HEK293 (cell line): Measurements from ENCODE around the gene CLDN24.

Experiments
- CTCF ChIA-PET: fragments of 350-600 bp; formaldehyde crosslinking; extraction: SDS; loops from one replicate; lab custom pipeline; 2021; ENCODE audit warnings: antibody characterized with exemption; lab: Yijun Ruan, JAX
- POLR2A ChIA-PET: fragments of 300-600 bp; formaldehyde crosslinking; extraction: SDS; loops from one replicate; lab custom pipeline; 2020; ENCODE audit warnings: antibody characterized with exemption, inconsistent platforms; lab: Yijun Ruan, JAX
- H3K27ac ChIP-seq: fragments of 200-500 bp; sonication (Bioruptor generic); 2 replicates; pipeline ENCODE4 v1.5.1; 2014; ENCODE audit warnings: low read depth, low read length, control low read depth, inconsistent platforms; ENCODE audit errors: extremely low read depth
- H3K36me3 ChIP-seq, 2 experiments: fragments of 200-500 bp in 1 of 2; sonication (Bioruptor generic) in 1 of 2; 1 replicate in 1 of 2; 2 replicates in 1 of 2; pipeline ENCODE4 v1.5.1; 2014 to 2017; ENCODE audit warnings: inconsistent platforms in 2 of 2, low read length in 2 of 2; ENCODE audit not compliant: control insufficient read depth in 2 of 2, insufficient read depth in 1 of 2
- H3K4me1 ChIP-seq: fragments of 200-500 bp; sonication (Bioruptor generic); 2 replicates; pipeline ENCODE4 v1.5.1; 2014; ENCODE audit warnings: mild to moderate bottlenecking, low read length, inconsistent platforms; ENCODE audit not compliant: control insufficient read depth, insufficient read depth
- H3K4me3 ChIP-seq: 2 replicates; pipeline ENCODE4 v1.5.1; 2011; ENCODE audit warnings: low read depth, mild to moderate bottlenecking, control low read depth, low read length, moderate library complexity
- H3K9me3 ChIP-seq: fragments of 200-500 bp; sonication (Bioruptor generic); 2 replicates; pipeline ENCODE4 v1.5.1; 2014; ENCODE audit warnings: low read depth, low read length, inconsistent platforms; ENCODE audit not compliant: control insufficient read depth, insufficient read depth
- GLI4 ChIP-seq: fragments of 450-650 bp; formaldehyde crosslinking; IDR thresholded peaks from 2 replicates; pipeline ENCODE4 v1.5.1; 2016; ENCODE audit warnings: missing biosample characterization, missing genetic modification characterization
- SCRT1 ChIP-seq: fragments of 450-650 bp; formaldehyde crosslinking; IDR thresholded peaks from 2 replicates; pipeline ENCODE4 v1.5.1; 2016; ENCODE audit warnings: missing biosample characterization, missing genetic modification characterization, borderline replicate concordance
- SCRT2 ChIP-seq: fragments of 450-650 bp; formaldehyde crosslinking; IDR thresholded peaks from 2 replicates; pipeline ENCODE4 v1.5.1; 2016; ENCODE audit warnings: missing biosample characterization, missing genetic modification characterization
- ZFP69B ChIP-seq: fragments of 450-650 bp; formaldehyde crosslinking; IDR thresholded peaks from 2 replicates; pipeline ENCODE4 v1.5.1; 2016; ENCODE audit warnings: missing biosample characterization, missing genetic modification characterization
- ZNF114 ChIP-seq: fragments of 450-650 bp; formaldehyde crosslinking; IDR thresholded peaks from 2 replicates; pipeline ENCODE4 v1.5.0; 2017; ENCODE audit warnings: missing biosample characterization, missing genetic modification characterization
- ZNF133 ChIP-seq: fragments of 450-650 bp; formaldehyde crosslinking; IDR thresholded peaks from 2 replicates; pipeline ENCODE4 v1.5.1; 2016; ENCODE audit warnings: missing biosample characterization, missing genetic modification characterization
- ZNF155 ChIP-seq: fragments of 450-650 bp; formaldehyde crosslinking; IDR thresholded peaks from 2 replicates; pipeline ENCODE4 v1.5.1; 2016; ENCODE audit warnings: missing biosample characterization, missing genetic modification characterization
- ZNF157 ChIP-seq: fragments of 450-650 bp; formaldehyde crosslinking; IDR thresholded peaks from 2 replicates; pipeline ENCODE4 v1.5.1; 2016; ENCODE audit warnings: missing biosample characterization, missing genetic modification characterization
- ZNF19 ChIP-seq: fragments of 450-650 bp; formaldehyde crosslinking; IDR thresholded peaks from 2 replicates; pipeline ENCODE4; 2016; ENCODE audit warnings: missing biosample characterization, missing genetic modification characterization, low read depth
- ZNF324 ChIP-seq: fragments of 450-650 bp; formaldehyde crosslinking; IDR thresholded peaks from 2 replicates; pipeline ENCODE4 v1.5.1; 2016; ENCODE audit warnings: missing biosample characterization, missing genetic modification characterization
- ZNF335 ChIP-seq: fragments of 450-650 bp; formaldehyde crosslinking; conservative IDR thresholded peaks from 2 replicates; pipeline ENCODE4 v1.5.1; 2016; ENCODE audit warnings: missing biosample characterization, missing genetic modification characterization
- ZNF366 ChIP-seq: fragments of 450-650 bp; formaldehyde crosslinking; conservative IDR thresholded peaks from 2 replicates; pipeline ENCODE4 v1.5.1; 2016; ENCODE audit warnings: missing biosample characterization, missing genetic modification characterization
- ZNF629 ChIP-seq: fragments of 450-650 bp; formaldehyde crosslinking; IDR thresholded peaks from 2 replicates; pipeline ENCODE4 v1.5.1; 2017; ENCODE audit warnings: missing biosample characterization, missing genetic modification characterization
- ZNF692 ChIP-seq: fragments of 450-650 bp; formaldehyde crosslinking; IDR thresholded peaks from 2 replicates; pipeline ENCODE4 v1.5.1; 2016; ENCODE audit warnings: missing biosample characterization, missing genetic modification characterization
- TF ChIP-seq, protein P1 (sequence below): fragments of 450-650 bp; IDR thresholded peaks from 2 replicates; pipeline ENCODE4 v1.5.1; 2018; ENCODE audit warnings: missing biosample characterization, mild to moderate bottlenecking, missing genetic modification characterization
- TF ChIP-seq, protein P2 (sequence below): fragments of 450-650 bp; formaldehyde crosslinking; IDR thresholded peaks from 2 replicates; pipeline ENCODE4 v1.5.1; 2017; ENCODE audit warnings: missing biosample characterization, mild to moderate bottlenecking, missing genetic modification characterization, moderate library complexity

Gene CLDN24

GRCh38 chr4:183353557-183353956 lies 31.3 kb upstream of the CLDN24 start:
- H3K4me1 ChIP-seq = 0 out of 2 replicates have a peak, but pooled peaks cover 4% of the 10 kb centered on the region
- TF ChIP-seq GLI4 (tag by site-specific recombination) (no peak), ZNF155 (tag by site-specific recombination) (no peak), ZNF133 (tag by site-specific recombination) (no peak)
- TF ChIP-seq, protein P1, sequence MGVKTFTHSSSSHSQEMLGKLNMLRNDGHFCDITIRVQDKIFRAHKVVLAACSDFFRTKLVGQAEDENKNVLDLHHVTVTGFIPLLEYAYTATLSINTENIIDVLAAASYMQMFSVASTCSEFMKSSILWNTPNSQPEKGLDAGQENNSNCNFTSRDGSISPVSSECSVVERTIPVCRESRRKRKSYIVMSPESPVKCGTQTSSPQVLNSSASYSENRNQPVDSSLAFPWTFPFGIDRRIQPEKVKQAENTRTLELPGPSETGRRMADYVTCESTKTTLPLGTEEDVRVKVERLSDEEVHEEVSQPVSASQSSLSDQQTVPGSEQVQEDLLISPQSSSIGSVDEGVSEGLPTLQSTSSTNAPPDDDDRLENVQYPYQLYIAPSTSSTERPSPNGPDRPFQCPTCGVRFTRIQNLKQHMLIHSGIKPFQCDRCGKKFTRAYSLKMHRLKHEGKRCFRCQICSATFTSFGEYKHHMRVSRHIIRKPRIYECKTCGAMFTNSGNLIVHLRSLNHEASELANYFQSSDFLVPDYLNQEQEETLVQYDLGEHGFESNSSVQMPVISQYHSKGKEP (tag by site-specific recombination) = no peak
- TF ChIP-seq, all 188 proteins: peak for 0
- CTCF ChIA-PET = no interaction called here
- Histone ChIP-seq H3K27ac (no peak overlapping the region), H3K36me3 (no peaks in the 10 kb centered on the region), H3K9me3 (no peaks in the 10 kb centered on the region), H3K4me3 (no peak overlapping the region)
- POLR2A ChIA-PET = no interaction called here

DNA sequence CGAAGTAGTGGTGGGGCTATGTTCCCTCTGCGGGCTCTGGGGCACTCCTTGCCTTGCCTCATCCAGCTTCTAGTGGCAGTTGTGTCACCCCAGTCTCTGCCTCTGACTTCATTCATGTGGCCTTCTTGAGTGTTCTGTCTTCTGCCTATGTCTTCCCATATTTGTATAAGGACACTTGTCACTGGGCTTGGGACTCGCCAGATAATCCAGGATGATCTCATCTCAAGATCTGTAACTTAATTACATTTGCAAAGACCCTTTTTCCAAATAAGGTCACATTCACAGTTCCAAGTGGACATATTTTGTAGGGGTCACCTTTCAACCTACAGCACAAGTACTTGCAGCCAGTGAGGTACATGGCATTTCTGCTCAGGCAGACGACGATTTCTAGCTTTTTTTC lies 30.3 kb upstream of the CLDN24 start:
- H3K9me3 ChIP-seq = no peaks in the 10 kb centered on the region
- CTCF ChIA-PET = interaction anchor here (0.6 kb wide), 1 partner anchor 337 kb away, joined by 4 read pairs; no protein-coding TSS in a partner anchor
- H3K36me3 ChIP-seq = no peaks in the 10 kb centered on the region
- TF ChIP-seq ZNF114 (tag by site-specific recombination) (no peak), ZNF335 (tag by site-specific recombination) (peak; percentile 26; the same call in 1 of the 2 replicates), ZNF692 (no peak), ZNF19 (tag by site-specific recombination) (no peak), ZNF629 (tag by site-specific recombination) (peak; percentile 30; the same call in 1 of the 2 replicates), SCRT1 (no peak), ZNF366 (0 out of 2 replicates have a peak, but pooled peaks have one; percentile 14)
- TF ChIP-seq, protein P2, sequence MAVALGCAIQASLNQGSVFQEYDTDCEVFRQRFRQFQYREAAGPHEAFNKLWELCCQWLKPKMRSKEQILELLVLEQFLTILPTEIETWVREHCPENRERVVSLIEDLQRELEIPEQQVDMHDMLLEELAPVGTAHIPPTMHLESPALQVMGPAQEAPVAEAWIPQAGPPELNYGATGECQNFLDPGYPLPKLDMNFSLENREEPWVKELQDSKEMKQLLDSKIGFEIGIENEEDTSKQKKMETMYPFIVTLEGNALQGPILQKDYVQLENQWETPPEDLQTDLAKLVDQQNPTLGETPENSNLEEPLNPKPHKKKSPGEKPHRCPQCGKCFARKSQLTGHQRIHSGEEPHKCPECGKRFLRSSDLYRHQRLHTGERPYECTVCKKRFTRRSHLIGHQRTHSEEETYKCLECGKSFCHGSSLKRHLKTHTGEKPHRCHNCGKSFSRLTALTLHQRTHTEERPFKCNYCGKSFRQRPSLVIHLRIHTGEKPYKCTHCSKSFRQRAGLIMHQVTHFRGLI = peak; percentile 69; the same call in 1 of the 2 replicates
- TF ChIP-seq, all 188 proteins: peak for 4
- no peak overlapping the region for H3K4me3 ChIP-seq
- no peak overlapping the region for H3K27ac ChIP-seq
- POLR2A ChIA-PET = interaction anchor here (0.7 kb wide), 1 partner anchor 92 kb away, joined by 4 read pairs; no protein-coding TSS in a partner anchor
- 0 out of 2 replicates have a peak, but pooled peaks cover 4% of the 10 kb centered on the region for H3K4me1 ChIP-seq

GRCh38 chr4:183350317-183351071 lies 28.3 kb upstream of the CLDN24 start:
- H3K27ac ChIP-seq = no peak overlapping the region
- H3K36me3 ChIP-seq = no peaks in the 10 kb centered on the region
- CTCF ChIA-PET = interaction anchor here (0.6 kb wide), 1 partner anchor 93 kb away, joined by 3 read pairs; no protein-coding TSS in a partner anchor
- TF ChIP-seq ZFP69B (tag by site-specific recombination) = no peak
- no peak for TF ChIP-seq ZNF157 (tag by site-specific recombination)
- no peak for TF ChIP-seq SCRT2 (tag by site-specific recombination)
- no peak for TF ChIP-seq ZNF324 (tag by site-specific recombination)
- TF ChIP-seq, all 188 proteins: peak for 0
- H3K9me3 ChIP-seq = no peaks in the 10 kb centered on the region
- POLR2A ChIA-PET = no interaction called here
- no peak overlapping the region for H3K4me3 ChIP-seq
- H3K4me1 ChIP-seq = 0 out of 2 replicates have a peak, but pooled peaks cover 4% of the 10 kb centered on the region
